ENCODE results near the gene POLR1A. TPM values are rescaled to one million over a fixed set of nuclear protein-coding genes. Genes with fewer than 3 reads are reported as not detected.

The POLR1A gene
- total and polyA plus RNA-seq, 2 donors (not counting 1 experiment from before 2014, with no cell fraction given) = 3.4 to 36.8 TPM

DNA sequence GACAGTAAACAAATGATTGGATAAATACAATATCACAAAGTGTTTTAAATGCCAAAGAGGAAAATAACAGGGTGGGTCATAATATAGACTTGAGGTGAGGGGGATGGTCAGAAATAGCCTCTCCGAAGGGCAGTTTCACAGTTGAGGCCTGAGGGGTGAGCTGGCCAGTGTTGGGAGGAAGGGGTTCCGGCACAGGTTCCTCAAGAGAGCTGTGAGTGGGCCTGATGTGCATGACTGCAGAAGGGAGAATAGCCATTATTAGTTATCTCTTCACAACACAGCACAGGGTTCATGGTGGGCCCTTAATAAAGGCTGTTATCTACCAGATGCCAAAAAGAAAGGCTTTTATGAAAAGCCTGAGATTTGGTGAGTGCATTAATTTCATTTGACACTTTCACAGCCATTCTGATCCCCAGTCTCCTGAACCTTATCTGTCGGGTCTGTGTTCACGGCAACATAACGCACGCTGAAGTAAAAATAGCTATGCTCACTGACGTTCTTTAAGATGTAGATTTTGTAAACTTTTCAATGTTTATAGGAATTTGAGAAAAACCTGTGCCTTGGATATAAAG is 39.6 kb downstream of the POLR1A start:
- no peak overlapping the region for H2AFZ ChIP-seq (ENCODE audit: insufficient read depth, low read depth, low read length, poor library complexity, severe bottlenecking)
- no peak for ATAC-seq (ENCODE audit: low read depth)
- no peak for TF ChIP-seq CTCF (IDR thresholded peaks at IDR 0.05)
- no peak for TF ChIP-seq EZH2 (IDR thresholded peaks at IDR 0.05; ENCODE audit: borderline replicate concordance, insufficient read depth, low read depth, low read length, poor library complexity, severe bottlenecking)
- H3K27ac ChIP-seq (ENCODE audit: low read length in 2 of 2) = no peak overlapping the region
- H3K27me3 ChIP-seq (replicated peaks in 1 of 4; ENCODE audit: control extremely low read depth in 1 of 4, control insufficient read depth in 3 of 4, insufficient read depth in 4 of 4, low read length in 3 of 4) = no peaks in the 10 kb centered on the region
- ChIA-PET POLR2A (no interaction called here), CTCF (interaction anchor here (1.1 to 2.4 kb wide), 2 partner anchors 14 to 239 kb away, joined by 3 to 7 read pairs; no protein-coding TSS in a partner anchor)
- Mint-ChIP-seq H3K9me3 (ENCODE audit: insufficient read depth) (no peaks in the 10 kb centered on the region), H3K27me3 (no peaks in the 10 kb centered on the region), H3K4me1 (peaks cover 17% of the 10 kb centered on the region), H3K27ac (peak overlapping the region; percentile 10), H3K4me3 (no peak overlapping the region)
- peaks cover 0 to 4% (median 4%) of the 10 kb centered on the region in 3 donors for H3K9me3 ChIP-seq (ENCODE audit: control extremely low read depth in 1 of 3, control insufficient read depth in 2 of 3, insufficient read depth in 1 of 3, low read length in 2 of 3)
- H3K36me3 ChIP-seq (replicated peaks in 1 of 2; ENCODE audit: control extremely low read depth in 1 of 2, control insufficient read depth in 1 of 2, extremely low read depth in 1 of 2, insufficient read depth in 2 of 2, low read length in 1 of 2) = peaks cover 4 to 53% of the 10 kb centered on the region in 2 experiments
- H3K4me1 ChIP-seq (ENCODE audit: control insufficient read depth in 2 of 2, insufficient read depth in 2 of 2, low read length in 2 of 2) = peaks cover 4 to 9% of the 10 kb centered on the region in 2 donors
- peaks cover 7% of the 10 kb centered on the region for H3K79me2 ChIP-seq (ENCODE audit: control insufficient read depth, insufficient read depth, low read length)
- intact Hi-C loops (cut with micrococcal nuclease) = no loop called here
- H4K20me1 ChIP-seq (ENCODE audit: control insufficient read depth, insufficient read depth, low read length, poor library complexity, severe bottlenecking) = no peaks in the 10 kb centered on the region
- H3K4me2 ChIP-seq (replicated peaks; ENCODE audit: low read depth, low read length, poor library complexity, severe bottlenecking) = no peak overlapping the region
- no peak for DNase-seq
- no peak overlapping the region for H3K9ac ChIP-seq (ENCODE audit: low read length)
- no peak overlapping the region for H3K4me3 ChIP-seq (ENCODE audit: control extremely low read depth in 1 of 5, extremely low read depth in 1 of 5, insufficient read depth in 1 of 5, low read depth in 2 of 5, low read length in 4 of 5)
- WGBS (ENCODE audit: insufficient coverage) = 100% methylated on average over 1 of the region's 7 CpGs

DNA sequence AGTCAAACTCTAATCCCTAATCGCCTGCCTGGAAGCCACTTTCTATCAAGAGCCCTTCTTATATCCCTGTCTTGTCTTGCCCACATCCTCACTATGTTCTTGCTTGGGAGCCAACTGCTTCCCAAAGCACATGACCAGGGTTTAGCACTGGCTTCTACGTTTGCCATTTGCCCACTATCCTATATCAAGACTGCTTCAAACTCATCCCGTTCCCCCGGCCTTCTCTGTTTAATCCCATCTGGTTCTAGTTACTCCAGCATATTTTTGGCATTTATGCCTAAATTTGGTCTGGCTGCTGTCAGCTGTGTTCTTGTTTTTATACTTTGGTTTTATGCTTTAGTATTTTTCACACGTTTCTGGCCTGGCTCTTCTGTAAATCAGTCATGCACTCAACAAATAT is 40.2 kb downstream of the POLR1A start:
- Histone ChIP-seq H3K4me3 (ENCODE audit: control extremely low read depth in 1 of 5, extremely low read depth in 1 of 5, insufficient read depth in 1 of 5, low read depth in 2 of 5, low read length in 4 of 5) (no peak overlapping the region), H3K79me2 (ENCODE audit: control insufficient read depth, insufficient read depth, low read length) (peaks cover 7% of the 10 kb centered on the region), H3K4me1 (ENCODE audit: control insufficient read depth in 2 of 2, insufficient read depth in 2 of 2, low read length in 2 of 2) (peaks cover 4 to 9% of the 10 kb centered on the region in 2 donors), H4K20me1 (ENCODE audit: control insufficient read depth, insufficient read depth, low read length, poor library complexity, severe bottlenecking) (no peaks in the 10 kb centered on the region), H3K27me3 (replicated peaks in 1 of 4; ENCODE audit: control extremely low read depth in 1 of 4, control insufficient read depth in 3 of 4, insufficient read depth in 4 of 4, low read length in 3 of 4) (no peaks in the 10 kb centered on the region), H2AFZ (ENCODE audit: insufficient read depth, low read depth, low read length, poor library complexity, severe bottlenecking) (no peak overlapping the region), H3K27ac (ENCODE audit: low read length in 2 of 2) (no peak overlapping the region), H3K4me2 (replicated peaks; ENCODE audit: low read depth, low read length, poor library complexity, severe bottlenecking) (no peak overlapping the region), H3K9ac (ENCODE audit: low read length) (no peak overlapping the region), H3K36me3 (replicated peaks in 1 of 2; ENCODE audit: control extremely low read depth in 1 of 2, control insufficient read depth in 1 of 2, extremely low read depth in 1 of 2, insufficient read depth in 2 of 2, low read length in 1 of 2) (peaks cover 4 to 55% of the 10 kb centered on the region in 2 experiments), H3K9me3 (ENCODE audit: control extremely low read depth in 1 of 3, control insufficient read depth in 2 of 3, insufficient read depth in 1 of 3, low read length in 2 of 3) (peaks cover 0 to 4% (median 4%) of the 10 kb centered on the region in 3 donors)
- Mint-ChIP-seq H3K27me3 (no peaks in the 10 kb centered on the region), H3K27ac (no peak overlapping the region), H3K9me3 (ENCODE audit: insufficient read depth) (no peaks in the 10 kb centered on the region), H3K4me1 (peaks cover 17% of the 10 kb centered on the region), H3K4me3 (no peak overlapping the region)
- intact Hi-C loops (cut with micrococcal nuclease) = no loop called here
- TF ChIP-seq EZH2 (IDR thresholded peaks at IDR 0.05; ENCODE audit: borderline replicate concordance, insufficient read depth, low read depth, low read length, poor library complexity, severe bottlenecking) (no peak), CTCF (IDR thresholded peaks at IDR 0.05) (no peak)
- POLR2A ChIA-PET = interaction anchor here (1.2 kb wide), 1 partner anchor 29 kb away, joined by 3 read pairs; no protein-coding TSS in a partner anchor
- WGBS (ENCODE audit: insufficient coverage) = 82% methylated on average over 2 of the region's 5 CpGs
- DNase-seq (no peak), ATAC-seq (ENCODE audit: low read depth) (no peak)
- CTCF ChIA-PET = no interaction called here
